Measurements from ENCODE around the gene MYBPH.

The MYBPH gene

GRCh38 chr1:203121186-203122015 lies 54.2 kb downstream of the MYBPH start:
- Histone ChIP-seq H3K4me1 (ENCODE audit: insufficient read depth, low read length) (peaks cover 9% of the 10 kb centered on the region), H3K9me3 (ENCODE audit: control insufficient read depth, insufficient read depth, low read length) (no peaks in the 10 kb centered on the region), H3K9ac (ENCODE audit: low read depth, low read length) (no peak overlapping the region), H3K36me3 (ENCODE audit: insufficient read depth, low read length) (no peaks in the 10 kb centered on the region)

GRCh38 chr1:203120325-203121153 lies 55.1 kb downstream of the MYBPH start:
- Histone ChIP-seq H3K4me1 (ENCODE audit: insufficient read depth, low read length) (0 out of 2 replicates have a peak, but pooled peaks cover 1% of the 10 kb centered on the region), H3K36me3 (ENCODE audit: insufficient read depth, low read length) (no peaks in the 10 kb centered on the region), H3K9me3 (ENCODE audit: control insufficient read depth, insufficient read depth, low read length) (no peaks in the 10 kb centered on the region), H3K9ac (ENCODE audit: low read depth, low read length) (no peak overlapping the region)
